Islet precursor cell (in vitro differentiated cells): ENCODE data around the gene DOCK3.
"Not testable (repeated sequence)": the region's sequence is repeated elsewhere in the genome, so short reads cannot be mapped to it uniquely, and the experiment has no call there.

Experiments
- DNase-seq: peaks from one replicate; pipeline ENCODE4 v3.0.0-alpha.2; 2018

Gene DOCK3

GRCh38 chr3:50688602-50689001, 13.9 kb downstream of the DOCK3 start:
- not testable (repeated sequence) for DNase-seq

- DNase-seq: no peak
Measured at GRCh38 chr3:50689558-50689957, 14.8 kb downstream of the DOCK3 start.

- no peak for DNase-seq
Measured at GRCh38 chr3:50695031-50695430, 20.3 kb downstream of the DOCK3 start.

- DNase-seq: no peak
Measured at GRCh38 chr3:50696276-50696675, 21.5 kb downstream of the DOCK3 start.

- no peak for DNase-seq
Measured at GRCh38 chr3:50698269-50698668, 23.5 kb downstream of the DOCK3 start.

GRCh38 chr3:50708620-50709019, 33.9 kb downstream of the DOCK3 start:
- no peak for DNase-seq

GRCh38 chr3:50714946-50715345, 40.2 kb downstream of the DOCK3 start:
- DNase-seq: no peak

- DNase-seq: no peak
Measured at GRCh38 chr3:50724831-50725230, 50.1 kb downstream of the DOCK3 start.

GRCh38 chr3:50734985-50735384, 60.3 kb downstream of the DOCK3 start:
- no peak for DNase-seq

GRCh38 chr3:50737193-50737905, 62.6 kb downstream of the DOCK3 start:
- DNase-seq: no peak

- no peak for DNase-seq
Measured at GRCh38 chr3:50737906-50738598, 63.3 kb downstream of the DOCK3 start.

- no peak for DNase-seq
Measured at GRCh38 chr3:50743643-50744042, 68.9 kb downstream of the DOCK3 start.

- no peak for DNase-seq
Measured at GRCh38 chr3:50749822-50750221, 75.1 kb downstream of the DOCK3 start.

GRCh38 chr3:50759015-50759414, 84.3 kb downstream of the DOCK3 start:
- DNase-seq: no peak

- DNase-seq: no peak
Measured at GRCh38 chr3:50777680-50778079, 103.0 kb downstream of the DOCK3 start.

GRCh38 chr3:50781766-50782165, 107.0 kb downstream of the DOCK3 start:
- DNase-seq: not testable (repeated sequence)

- no peak for DNase-seq
Measured at GRCh38 chr3:50786631-50787030, 111.9 kb downstream of the DOCK3 start.

GRCh38 chr3:50790894-50791293, 116.2 kb downstream of the DOCK3 start:
- not testable (repeated sequence) for DNase-seq

- DNase-seq: no peak
Measured at GRCh38 chr3:50792568-50792967, 117.8 kb downstream of the DOCK3 start.

GRCh38 chr3:50803805-50804204, 129.1 kb downstream of the DOCK3 start:
- not testable (repeated sequence) for DNase-seq

GRCh38 chr3:50804376-50804775, 129.6 kb downstream of the DOCK3 start:
- DNase-seq: not testable (repeated sequence)

- DNase-seq: no peak
Measured at GRCh38 chr3:50805321-50805720, 130.6 kb downstream of the DOCK3 start.

GRCh38 chr3:50806031-50806430, 131.3 kb downstream of the DOCK3 start:
- DNase-seq: peak; percentile 65

- DNase-seq: peak; percentile 93
Measured at GRCh38 chr3:50806806-50807205, 132.1 kb downstream of the DOCK3 start.

GRCh38 chr3:50807266-50807665, 132.5 kb downstream of the DOCK3 start:
- no peak for DNase-seq
